Measurements from ENCODE around the gene MRPS26. TPM values are rescaled to one million over a fixed set of nuclear protein-coding genes. Genes with fewer than 3 reads are reported as not detected.

Gene MRPS26
- total RNA-seq, 2 donors from 2014 or later, result 40.6 to 46.6 TPM

GRCh38 chr20:3080939-3081388, 35.1 kb downstream of the MRPS26 start:
- Histone ChIP-seq H3K9me3 (no peaks in the 10 kb centered on the region), H3K36me3 (no peaks in the 10 kb centered on the region), H3K4me3 (no peak overlapping the region), H3K27me3 (replicated peaks; ENCODE audit: insufficient read depth) (peaks cover 12% of the 10 kb centered on the region), H3K4me1 (ENCODE audit: control insufficient read depth in 1 of 2, low read depth in 2 of 2) (peaks cover 3 to 27% of the 10 kb centered on the region in 2 donors), H3K27ac (no peak overlapping the region)
- TF ChIP-seq CTCF (IDR thresholded peaks at IDR 0.05), result no peak
- ATAC-seq (ENCODE audit: insufficient number of reproducible peaks, low FRiP score, low read depth) (no peak), DNase-seq (ENCODE audit: low spot score) (no peak)

GRCh38 chr20:3081641-3082040, 35.8 kb downstream of the MRPS26 start:
- H3K27me3 ChIP-seq (replicated peaks; ENCODE audit: insufficient read depth), result peaks cover 12% of the 10 kb centered on the region
- H3K36me3 ChIP-seq, result no peaks in the 10 kb centered on the region
- no peaks in the 10 kb centered on the region for H3K9me3 ChIP-seq
- H3K27ac ChIP-seq, result no peak overlapping the region
- H3K4me1 ChIP-seq (ENCODE audit: control insufficient read depth in 1 of 2, low read depth in 2 of 2), result peaks cover 3 to 27% of the 10 kb centered on the region in 2 donors
- TF ChIP-seq CTCF (IDR thresholded peaks at IDR 0.05), result no peak
- ATAC-seq (ENCODE audit: insufficient number of reproducible peaks, low FRiP score, low read depth) (no peak), DNase-seq (ENCODE audit: low spot score) (no peak)
- H3K4me3 ChIP-seq, result no peak overlapping the region

- Histone ChIP-seq H3K27ac (no peak overlapping the region), H3K4me1 (ENCODE audit: control insufficient read depth in 1 of 2, low read depth in 2 of 2) (peaks cover 3 to 27% of the 10 kb centered on the region in 2 donors), H3K36me3 (no peaks in the 10 kb centered on the region), H3K4me3 (peak overlapping the region; percentile 62), H3K9me3 (no peaks in the 10 kb centered on the region), H3K27me3 (replicated peaks; ENCODE audit: insufficient read depth) (peaks cover 12% of the 10 kb centered on the region)
- no peak for TF ChIP-seq CTCF (IDR thresholded peaks at IDR 0.05)
- ATAC-seq (ENCODE audit: insufficient number of reproducible peaks, low FRiP score, low read depth) (no peak), DNase-seq (ENCODE audit: low spot score) (no peak)
These were observed 36.6 kb downstream of the MRPS26 start for GRCh38 chr20:3082306-3082951.

- ATAC-seq (ENCODE audit: insufficient number of reproducible peaks, low FRiP score, low read depth) (no peak), DNase-seq (ENCODE audit: low spot score) (no peak)
- no peak for TF ChIP-seq CTCF (IDR thresholded peaks at IDR 0.05)
- Histone ChIP-seq H3K4me3 (peak overlapping the region; percentile 62), H3K9me3 (no peaks in the 10 kb centered on the region), H3K27ac (no peak overlapping the region), H3K4me1 (ENCODE audit: control insufficient read depth in 1 of 2, low read depth in 2 of 2) (peaks cover 3 to 27% of the 10 kb centered on the region in 2 donors), H3K36me3 (no peaks in the 10 kb centered on the region), H3K27me3 (replicated peaks; ENCODE audit: insufficient read depth) (peaks cover 12% of the 10 kb centered on the region)
These were observed 37.4 kb downstream of the MRPS26 start for GRCh38 chr20:3082955-3083952.

Data from thoracic aorta (tissue), 2 donors.